IPS-15b (cell line): ENCODE measurements around the gene GPS2.

Experiments
- H3K27me3 ChIP-seq: one replicate; pipeline ENCODE4 v1.6.1; 2013; ENCODE audit warnings: low read length; ENCODE audit not compliant: control insufficient read depth, insufficient read depth
- H3K36me3 ChIP-seq: one replicate; pipeline ENCODE4 v1.6.1; 2013; ENCODE audit warnings: low read length; ENCODE audit not compliant: control insufficient read depth, insufficient read depth
- H3K4me1 ChIP-seq: one replicate; pipeline ENCODE4 v1.6.1; 2013; ENCODE audit warnings: mild to moderate bottlenecking, low read length; ENCODE audit not compliant: control insufficient read depth, insufficient read depth
- H3K4me3 ChIP-seq: one replicate; pipeline ENCODE4 v1.5.1; 2013; ENCODE audit warnings: low read depth, low read length
- H3K9ac ChIP-seq: one replicate; pipeline ENCODE4 v1.6.1; 2013; ENCODE audit warnings: low read depth, mild to moderate bottlenecking, low read length
- H3K9me3 ChIP-seq: one replicate; pipeline ENCODE4 v1.6.1; 2013; ENCODE audit warnings: mild to moderate bottlenecking, low read length; ENCODE audit not compliant: control insufficient read depth, insufficient read depth

Gene GPS2

GRCh38 chr17:7325031-7325528 is 9.9 kb upstream of the GPS2 start:
- Histone ChIP-seq H3K36me3 (peaks cover 59% of the 10 kb centered on the region), H3K27me3 (no peaks in the 10 kb centered on the region), H3K9ac (no peak overlapping the region)

GRCh38 chr17:7324438-7324779 is 9.2 kb upstream of the GPS2 start:
- Histone ChIP-seq H3K36me3 (peaks cover 59% of the 10 kb centered on the region), H3K9me3 (no peaks in the 10 kb centered on the region), H3K9ac (no peak overlapping the region), H3K4me1 (no peaks in the 10 kb centered on the region), H3K4me3 (no peak overlapping the region), H3K27me3 (no peaks in the 10 kb centered on the region)

More at GRCh38 chr17:7325031-7325528, 9.9 kb upstream of the GPS2 start:
- no peak overlapping the region for H3K4me3 ChIP-seq
- no peaks in the 10 kb centered on the region for H3K4me1 ChIP-seq
- H3K9me3 ChIP-seq, result no peaks in the 10 kb centered on the region

- Histone ChIP-seq H3K9me3 (no peaks in the 10 kb centered on the region), H3K4me3 (no peak overlapping the region), H3K9ac (no peak overlapping the region), H3K4me1 (no peaks in the 10 kb centered on the region), H3K36me3 (peaks cover 62% of the 10 kb centered on the region), H3K27me3 (no peaks in the 10 kb centered on the region)
Measured at GRCh38 chr17:7323731-7324437, 8.7 kb upstream of the GPS2 start.

- Histone ChIP-seq H3K9me3 (no peaks in the 10 kb centered on the region), H3K36me3 (peaks cover 74% of the 10 kb centered on the region), H3K9ac (no peak overlapping the region), H3K4me1 (no peaks in the 10 kb centered on the region), H3K4me3 (no peak overlapping the region), H3K27me3 (no peaks in the 10 kb centered on the region)
Measured at GRCh38 chr17:7322520-7323194, 7.5 kb upstream of the GPS2 start.

DNA sequence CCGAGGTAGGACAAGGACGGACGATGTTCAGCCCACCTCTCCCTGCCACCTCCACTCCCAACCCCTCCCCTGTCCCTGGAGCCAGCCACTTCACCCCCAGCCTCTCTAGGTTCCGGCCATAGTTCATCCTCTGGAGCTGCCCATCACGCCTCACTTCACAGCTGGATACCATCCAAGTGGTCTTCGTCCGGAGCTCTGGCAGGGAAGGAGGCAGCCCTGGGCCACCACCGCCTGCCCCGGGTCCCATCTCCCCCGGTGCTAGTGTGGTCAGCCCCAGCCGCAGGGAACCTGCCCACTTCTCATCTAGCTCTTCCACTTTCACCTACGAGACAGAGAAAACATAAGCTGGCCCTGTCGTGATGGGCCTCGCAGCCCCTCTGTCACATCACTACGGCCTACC is 6.3 kb upstream of the GPS2 start:
- no peaks in the 10 kb centered on the region for H3K4me1 ChIP-seq
- H3K27me3 ChIP-seq, result no peaks in the 10 kb centered on the region
- no peak overlapping the region for H3K4me3 ChIP-seq
- H3K9me3 ChIP-seq, result no peaks in the 10 kb centered on the region
- peaks cover 79% of the 10 kb centered on the region for H3K36me3 ChIP-seq
- H3K9ac ChIP-seq, result no peak overlapping the region

- H3K9me3 ChIP-seq, result no peaks in the 10 kb centered on the region
- no peaks in the 10 kb centered on the region for H3K4me1 ChIP-seq
- H3K27me3 ChIP-seq, result no peaks in the 10 kb centered on the region
- H3K36me3 ChIP-seq, result peaks cover 70% of the 10 kb centered on the region
- H3K9ac ChIP-seq, result no peak overlapping the region
- H3K4me3 ChIP-seq, result no peak overlapping the region
Measured at GRCh38 chr17:7318121-7318860, 3.1 kb upstream of the GPS2 start.

DNA sequence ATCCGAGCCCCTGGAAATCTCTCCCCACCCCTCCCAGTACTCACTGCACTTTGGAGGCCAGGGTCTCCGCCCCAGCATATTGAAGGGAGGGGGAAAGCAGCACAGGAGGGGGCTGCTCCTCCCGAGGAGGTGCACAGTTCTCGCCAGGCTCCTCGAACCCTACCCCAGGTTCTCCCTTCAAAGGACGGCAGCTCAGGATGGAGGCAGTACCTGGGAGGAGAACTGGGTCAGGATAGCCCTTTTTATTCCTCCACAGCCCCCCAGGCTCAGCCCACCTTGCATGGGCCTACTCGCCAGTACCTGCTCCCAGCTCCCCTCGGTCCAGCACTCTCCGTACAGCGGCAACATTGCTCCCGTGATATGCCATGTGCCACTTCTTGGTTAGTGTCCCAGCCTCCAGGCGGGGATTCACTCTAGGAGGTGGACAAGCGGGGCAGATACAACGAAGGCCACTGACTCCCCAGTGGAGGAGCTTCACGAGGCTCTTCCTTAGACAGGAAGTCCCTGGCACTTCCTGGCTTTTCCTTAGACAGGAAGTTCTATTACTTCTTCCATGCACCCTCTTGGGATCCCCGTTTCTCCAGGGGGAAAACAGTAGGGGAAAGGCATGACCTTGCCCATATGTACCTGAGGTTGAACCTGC is 2.1 kb upstream of the GPS2 start:
- no peak overlapping the region for H3K4me3 ChIP-seq

GRCh38 chr17:7315570-7316235 is 543 bp upstream of the GPS2 start:
- H3K27me3 ChIP-seq, result no peaks in the 10 kb centered on the region
- peak overlapping the region; percentile 75 for H3K4me3 ChIP-seq
- peak overlapping the region; percentile 91 for H3K9ac ChIP-seq
- no peaks in the 10 kb centered on the region for H3K4me1 ChIP-seq
- no peaks in the 10 kb centered on the region for H3K9me3 ChIP-seq
- peaks cover 64% of the 10 kb centered on the region for H3K36me3 ChIP-seq

More for the DNA sequence above, 2.1 kb upstream of the GPS2 start:
- Histone ChIP-seq H3K27me3 (no peaks in the 10 kb centered on the region), H3K9me3 (no peaks in the 10 kb centered on the region), H3K4me1 (no peaks in the 10 kb centered on the region), H3K36me3 (peaks cover 70% of the 10 kb centered on the region), H3K9ac (no peak overlapping the region)

DNA sequence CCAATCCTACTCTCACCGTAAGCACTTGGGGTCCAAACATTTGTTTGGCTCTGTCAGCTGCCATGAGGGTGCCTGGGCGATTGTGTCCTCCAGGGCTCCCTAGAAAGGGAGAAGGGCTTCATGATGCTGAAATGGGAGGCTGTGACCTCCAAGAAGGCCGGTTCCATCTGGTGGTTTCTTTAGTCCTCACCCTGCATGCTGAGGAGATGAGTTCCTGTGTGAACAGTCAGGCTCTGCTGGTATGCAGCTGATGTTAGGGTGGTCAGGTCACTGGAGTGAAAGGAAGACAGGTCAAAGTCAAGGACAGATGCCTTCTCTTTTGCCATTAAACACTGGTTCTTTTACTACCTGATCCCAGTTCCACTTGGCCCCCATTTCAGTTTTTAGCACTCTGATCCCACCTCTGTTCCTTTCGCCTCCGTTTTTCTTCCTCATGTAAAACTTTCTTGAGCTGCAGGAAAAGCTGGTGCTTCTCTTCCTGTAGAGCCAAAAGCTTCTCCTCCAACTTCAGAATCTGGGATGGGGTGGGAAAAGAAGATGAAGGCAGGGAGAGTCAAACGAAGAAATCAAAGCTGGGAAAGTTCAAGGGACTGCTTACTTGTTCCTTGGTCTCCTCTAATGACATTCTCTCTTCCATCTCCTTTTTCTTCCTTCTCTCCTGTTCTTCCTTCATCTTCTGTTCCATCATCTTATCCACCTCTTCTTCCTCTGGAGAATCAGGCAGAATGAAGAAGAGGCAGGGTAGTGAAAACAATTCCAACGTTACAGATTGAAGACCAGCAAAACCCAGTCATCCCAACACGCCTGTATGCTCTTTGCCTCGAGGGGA is 1.1 kb downstream of the GPS2 start:
- peaks cover 73% of the 10 kb centered on the region for H3K36me3 ChIP-seq
- H3K27me3 ChIP-seq, result no peaks in the 10 kb centered on the region
- peak overlapping the region; percentile 81 for H3K9ac ChIP-seq
- H3K4me3 ChIP-seq, result peak overlapping the region; percentile 75
- peaks cover 2% of the 10 kb centered on the region for H3K4me1 ChIP-seq
- H3K9me3 ChIP-seq, result no peaks in the 10 kb centered on the region

- H3K4me3 ChIP-seq, result no peak overlapping the region
- peaks cover 2% of the 10 kb centered on the region for H3K4me1 ChIP-seq
- H3K27me3 ChIP-seq, result no peaks in the 10 kb centered on the region
- no peaks in the 10 kb centered on the region for H3K9me3 ChIP-seq
- H3K36me3 ChIP-seq, result peaks cover 65% of the 10 kb centered on the region
- H3K9ac ChIP-seq, result no peak overlapping the region
Measured at GRCh38 chr17:7313088-7313889, 1.9 kb downstream of the GPS2 start.
